ENCODE results near the gene TMEM151B.

DNA sequence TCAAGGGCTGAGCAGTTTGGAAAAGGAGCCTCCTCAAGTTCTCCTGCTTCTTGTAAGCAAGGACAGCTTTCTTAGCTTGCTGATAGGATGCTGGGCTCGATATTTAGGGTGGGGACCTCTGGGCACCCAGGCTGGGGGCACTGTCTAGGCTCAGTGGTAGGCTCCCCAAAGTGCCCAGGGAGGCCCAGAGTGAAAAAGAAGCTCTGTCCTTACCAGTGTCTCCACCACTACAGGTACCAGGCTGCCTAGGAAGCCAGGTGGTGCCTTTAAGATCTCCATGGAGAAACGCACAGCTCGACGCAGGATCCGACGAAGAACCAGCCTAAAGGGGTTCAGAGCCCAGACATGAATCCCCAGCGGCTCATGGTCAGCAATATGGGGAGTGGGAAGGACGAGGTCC lies 36.5 kb downstream of the TMEM151B start:
- TF ChIP-seq, protein P1, sequence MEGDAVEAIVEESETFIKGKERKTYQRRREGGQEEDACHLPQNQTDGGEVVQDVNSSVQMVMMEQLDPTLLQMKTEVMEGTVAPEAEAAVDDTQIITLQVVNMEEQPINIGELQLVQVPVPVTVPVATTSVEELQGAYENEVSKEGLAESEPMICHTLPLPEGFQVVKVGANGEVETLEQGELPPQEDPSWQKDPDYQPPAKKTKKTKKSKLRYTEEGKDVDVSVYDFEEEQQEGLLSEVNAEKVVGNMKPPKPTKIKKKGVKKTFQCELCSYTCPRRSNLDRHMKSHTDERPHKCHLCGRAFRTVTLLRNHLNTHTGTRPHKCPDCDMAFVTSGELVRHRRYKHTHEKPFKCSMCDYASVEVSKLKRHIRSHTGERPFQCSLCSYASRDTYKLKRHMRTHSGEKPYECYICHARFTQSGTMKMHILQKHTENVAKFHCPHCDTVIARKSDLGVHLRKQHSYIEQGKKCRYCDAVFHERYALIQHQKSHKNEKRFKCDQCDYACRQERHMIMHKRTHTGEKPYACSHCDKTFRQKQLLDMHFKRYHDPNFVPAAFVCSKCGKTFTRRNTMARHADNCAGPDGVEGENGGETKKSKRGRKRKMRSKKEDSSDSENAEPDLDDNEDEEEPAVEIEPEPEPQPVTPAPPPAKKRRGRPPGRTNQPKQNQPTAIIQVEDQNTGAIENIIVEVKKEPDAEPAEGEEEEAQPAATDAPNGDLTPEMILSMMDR (IDR thresholded peaks at IDR 0.05; ENCODE audit: insufficient read depth, low read depth, low read length), result no peak
- no peak for TF ChIP-seq EZH2 (IDR thresholded peaks at IDR 0.05; ENCODE audit: insufficient read depth, low read length)

All from astrocyte (in vitro differentiated cells and primary cell).